Measurements from ENCODE around the gene ZBTB44. TPM values are rescaled to one million over a fixed set of nuclear protein-coding genes. Genes with fewer than 3 reads are reported as not detected.

Gene ZBTB44
- total RNA-seq, 2 experiments from 2014 or later: 35.0 to 39.8 TPM

GRCh38 chr11:130183878-130184610, 130.7 kb downstream of the ZBTB44 start:
- H3K4me3 Mint-ChIP-seq: no peak overlapping the region
- CTCF ChIA-PET: no interaction called here
- no peaks in the 10 kb centered on the region for H3K36me3 Mint-ChIP-seq (ENCODE audit: low read depth)
- intact Hi-C loops (cut with micrococcal nuclease): no loop called here
- no peaks in the 10 kb centered on the region for H3K9me3 Mint-ChIP-seq
- H3K4me1 Mint-ChIP-seq (ENCODE audit: low read depth): no peaks in the 10 kb centered on the region
- H3K27ac Mint-ChIP-seq: no peak overlapping the region
- peaks cover 4% of the 10 kb centered on the region for H3K27me3 Mint-ChIP-seq (ENCODE audit: low read depth)
- DNase-seq: no peak

DNA sequence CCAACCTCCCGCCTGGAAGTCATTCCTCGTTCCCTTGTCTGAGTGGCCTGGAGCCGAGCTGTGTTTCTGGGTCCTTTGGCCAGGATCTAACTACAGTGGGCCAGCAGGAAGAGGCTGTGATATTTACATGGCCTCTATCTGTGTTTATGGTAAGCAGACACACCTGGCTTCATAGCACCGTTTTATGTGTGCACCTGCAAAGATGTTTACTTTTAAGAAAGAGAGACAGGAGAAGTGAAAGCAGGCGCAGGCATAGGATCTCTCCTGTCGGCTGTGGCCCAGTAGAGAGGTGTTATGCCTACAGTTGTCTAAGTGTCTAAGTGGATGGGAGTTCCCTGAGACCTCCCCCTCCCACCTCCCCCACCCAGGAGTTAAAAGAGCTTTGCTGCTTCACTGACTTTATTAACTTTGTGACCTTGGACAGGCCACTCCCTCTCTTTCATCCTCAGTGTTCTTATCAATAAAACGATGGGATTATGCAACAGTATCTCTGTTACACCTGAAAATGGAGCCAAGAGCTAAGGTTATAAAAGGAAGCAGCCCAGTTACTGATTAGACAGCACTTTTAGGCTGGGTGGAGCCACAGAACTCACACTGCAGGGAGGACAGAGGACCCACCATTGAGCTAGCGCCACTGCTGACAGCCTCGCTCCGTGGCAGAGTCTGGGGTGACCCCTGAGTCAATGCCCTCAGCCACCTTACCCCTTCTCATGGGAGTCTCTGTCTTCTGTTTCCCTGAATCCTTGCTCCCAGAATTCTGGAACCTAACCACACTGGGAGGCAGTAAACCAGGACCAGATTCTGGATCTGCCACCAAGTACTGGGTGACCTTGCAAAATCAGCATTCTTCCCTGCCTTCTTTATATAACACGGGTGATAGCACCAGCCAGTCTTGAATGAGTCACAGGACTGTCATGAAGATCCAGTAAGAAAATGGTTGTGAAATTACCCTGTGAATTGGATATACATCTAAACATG, 133.1 kb downstream of the ZBTB44 start:
- CTCF ChIA-PET: no interaction called here
- no peak overlapping the region for H3K27ac Mint-ChIP-seq
- H3K4me3 Mint-ChIP-seq: no peak overlapping the region
- H3K9me3 Mint-ChIP-seq: no peaks in the 10 kb centered on the region
- intact Hi-C loops (cut with micrococcal nuclease): no loop called here
- H3K36me3 Mint-ChIP-seq (ENCODE audit: low read depth): no peaks in the 10 kb centered on the region
- DNase-seq: no peak
- peaks cover 4% of the 10 kb centered on the region for H3K27me3 Mint-ChIP-seq (ENCODE audit: low read depth)
- no peaks in the 10 kb centered on the region for H3K4me1 Mint-ChIP-seq (ENCODE audit: low read depth)

DNA sequence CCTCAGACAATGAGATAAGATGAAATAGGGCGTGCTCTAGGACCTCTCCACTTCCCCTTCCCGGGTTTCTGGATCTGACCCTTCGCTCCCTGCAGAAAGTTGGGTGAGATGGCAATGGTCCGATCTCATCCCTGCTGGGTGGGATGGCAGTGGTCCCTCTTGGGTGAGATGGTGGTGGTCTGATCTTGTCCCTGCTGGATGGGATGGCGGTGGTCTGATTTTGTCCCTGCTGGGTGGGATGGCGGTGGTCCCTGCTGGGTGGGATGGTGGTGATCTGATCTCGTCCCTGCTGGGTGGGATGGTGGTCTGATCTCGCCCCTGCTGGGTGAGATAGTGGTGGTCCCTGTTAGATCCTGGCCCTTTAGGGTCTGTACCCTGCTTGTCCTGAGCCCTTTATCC, 133.8 kb downstream of the ZBTB44 start:
- CTCF ChIA-PET: no interaction called here
- no peak overlapping the region for H3K4me3 Mint-ChIP-seq
- H3K27ac Mint-ChIP-seq: no peak overlapping the region
- intact Hi-C loops (cut with micrococcal nuclease): no loop called here
- no peaks in the 10 kb centered on the region for H3K4me1 Mint-ChIP-seq (ENCODE audit: low read depth)
- peaks cover 4% of the 10 kb centered on the region for H3K27me3 Mint-ChIP-seq (ENCODE audit: low read depth)
- H3K36me3 Mint-ChIP-seq (ENCODE audit: low read depth): no peaks in the 10 kb centered on the region
- H3K9me3 Mint-ChIP-seq: no peaks in the 10 kb centered on the region
- DNase-seq: no peak

GRCh38 chr11:130180491-130180890, 134.2 kb downstream of the ZBTB44 start:
- H3K4me3 Mint-ChIP-seq: no peak overlapping the region
- no peaks in the 10 kb centered on the region for H3K36me3 Mint-ChIP-seq (ENCODE audit: low read depth)
- no peak overlapping the region for H3K27ac Mint-ChIP-seq
- CTCF ChIA-PET: no interaction called here
- intact Hi-C loops (cut with micrococcal nuclease): no loop called here
- H3K9me3 Mint-ChIP-seq: no peaks in the 10 kb centered on the region
- H3K4me1 Mint-ChIP-seq (ENCODE audit: low read depth): no peaks in the 10 kb centered on the region
- no peak for DNase-seq
- H3K27me3 Mint-ChIP-seq (ENCODE audit: low read depth): peaks cover 4% of the 10 kb centered on the region

- no peak for DNase-seq
- no peaks in the 10 kb centered on the region for H3K36me3 Mint-ChIP-seq (ENCODE audit: low read depth)
- H3K27ac Mint-ChIP-seq: no peak overlapping the region
- no peaks in the 10 kb centered on the region for H3K4me1 Mint-ChIP-seq (ENCODE audit: low read depth)
- intact Hi-C loops (cut with micrococcal nuclease): no loop called here
- CTCF ChIA-PET: no interaction called here
- H3K27me3 Mint-ChIP-seq (ENCODE audit: low read depth): peaks cover 2% of the 10 kb centered on the region
- H3K4me3 Mint-ChIP-seq: no peak overlapping the region
- H3K9me3 Mint-ChIP-seq: peaks cover 6% of the 10 kb centered on the region
These were observed 135.1 kb downstream of the ZBTB44 start for GRCh38 chr11:130179396-130180306.

DNA sequence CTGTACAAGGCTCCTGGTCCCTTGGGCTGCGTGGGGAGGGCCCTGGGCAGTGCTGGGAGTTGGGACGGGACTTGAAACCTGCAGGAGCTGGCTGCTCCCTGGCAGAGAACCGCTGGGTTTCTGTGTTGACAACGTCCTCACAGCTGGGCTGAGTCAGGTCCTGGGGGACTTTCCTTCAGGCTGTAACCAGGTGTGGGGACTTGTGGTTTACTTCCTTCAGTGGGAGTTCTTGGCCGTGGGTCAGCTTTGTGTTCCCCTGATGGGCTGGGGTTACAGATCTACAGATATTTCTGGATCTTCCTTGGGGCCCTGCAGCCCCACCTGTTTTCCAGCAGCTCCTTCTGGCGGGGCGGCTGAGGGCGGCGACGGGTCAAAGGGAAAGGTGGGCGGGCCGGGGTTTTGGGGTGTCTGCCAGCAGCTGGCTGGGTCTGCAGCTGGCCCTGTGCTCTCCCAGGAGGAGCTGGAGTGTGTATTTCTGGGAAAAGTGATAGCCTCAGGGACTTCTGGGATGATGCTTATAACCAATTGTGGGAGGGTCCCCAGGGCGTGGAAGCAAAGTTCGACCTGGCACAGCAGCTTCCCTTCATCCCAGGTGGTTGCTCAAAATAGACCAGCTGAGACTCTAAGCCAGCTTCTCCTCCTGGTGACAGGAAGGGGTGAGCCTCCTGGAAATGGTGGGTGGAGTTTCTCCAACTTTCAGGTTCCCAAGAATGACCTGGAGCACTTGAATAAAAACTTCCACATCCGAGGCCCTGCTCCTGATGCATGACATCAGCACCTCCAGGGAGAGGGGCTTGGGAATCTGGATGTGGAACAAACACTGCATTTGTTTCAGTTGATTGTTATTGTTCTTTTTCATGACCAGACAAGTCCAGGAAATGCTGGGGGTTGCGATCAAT, 136.0 kb downstream of the ZBTB44 start:
- H3K36me3 Mint-ChIP-seq (ENCODE audit: low read depth): no peaks in the 10 kb centered on the region
- no peaks in the 10 kb centered on the region for H3K27me3 Mint-ChIP-seq (ENCODE audit: low read depth)
- H3K9me3 Mint-ChIP-seq: peaks cover 8% of the 10 kb centered on the region
- intact Hi-C loops (cut with micrococcal nuclease): no loop called here
- no peak overlapping the region for H3K27ac Mint-ChIP-seq
- CTCF ChIA-PET: no interaction called here
- H3K4me3 Mint-ChIP-seq: no peak overlapping the region
- H3K4me1 Mint-ChIP-seq (ENCODE audit: low read depth): no peaks in the 10 kb centered on the region
- DNase-seq: no peak

DNA sequence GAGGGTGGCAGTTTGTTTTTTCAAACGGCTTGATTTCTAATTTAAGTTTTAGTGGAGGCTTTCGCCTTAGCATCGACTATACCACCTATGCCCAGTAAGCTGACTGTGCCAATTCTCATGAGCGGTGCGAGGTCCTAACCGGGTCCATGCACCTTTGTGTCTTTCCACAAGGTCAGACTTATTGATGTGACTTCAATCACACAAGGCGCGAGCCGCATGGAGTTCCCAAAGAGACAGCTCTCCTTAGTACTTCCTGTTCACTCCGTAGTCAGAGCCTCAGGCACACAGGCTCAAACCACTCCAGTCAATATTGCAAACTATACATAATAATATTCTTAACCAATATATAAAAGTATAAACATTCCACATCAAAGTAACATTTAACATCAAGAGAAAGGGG, 136.9 kb downstream of the ZBTB44 start:
- no peaks in the 10 kb centered on the region for H3K4me1 Mint-ChIP-seq (ENCODE audit: low read depth)
- no peak overlapping the region for H3K27ac Mint-ChIP-seq
- no peak overlapping the region for H3K4me3 Mint-ChIP-seq
- peaks cover 8% of the 10 kb centered on the region for H3K9me3 Mint-ChIP-seq
- H3K27me3 Mint-ChIP-seq (ENCODE audit: low read depth): no peaks in the 10 kb centered on the region
- DNase-seq: no peak
- no peaks in the 10 kb centered on the region for H3K36me3 Mint-ChIP-seq (ENCODE audit: low read depth)
- CTCF ChIA-PET: no interaction called here
- intact Hi-C loops (cut with micrococcal nuclease): no loop called here

Other genes starting within 250 kb of the ZBTB44 start
- 10 to 100 TPM; 38.4 to 43.5 TPM for gene APLP2, start 245.0 kb downstream of the ZBTB44 start, total RNA-seq
- not detected for gene ST14, start 155.1 kb downstream of the ZBTB44 start, total RNA-seq
- gene ADAMTS8, start 113.7 kb upstream of the ZBTB44 start, total RNA-seq: not detected
- gene ADAMTS15, start 133.7 kb upstream of the ZBTB44 start, total RNA-seq: not detected

All from activated naive CD4-positive, alpha-beta T cell treated with anti-CD3 and anti-CD28 coated beads for 36 hours (primary cell).